Measurements from ENCODE around the gene HIBCH. TPM values are rescaled to one million over a fixed set of nuclear protein-coding genes. Genes with fewer than 3 reads are reported as not detected.
A peak's percentile ranks its signal among the peaks of the same experiment; 100 is the strongest.

HIBCH gene
- total RNA-seq, 1 experiment from 2014 or later, result 26.5 TPM

GRCh38 chr2:190343536-190344275, 24.1 kb upstream of the HIBCH start, which contains the start of gene INPP1 (continued):
- no peak for TF ChIP-seq ATF3 (CRISPR knock-in tag; conservative IDR thresholded peaks at IDR 0.05)
- TF ChIP-seq SMAD4 (CRISPR knock-in tag; IDR thresholded peaks at IDR 0.05), result peak; percentile 79
- TF ChIP-seq FOXP4 (CRISPR knock-in tag; IDR thresholded peaks at IDR 0.05), result peak; percentile 89; the same call in 1 of the 2 replicates
- TF ChIP-seq ZNF121 (CRISPR knock-in tag; IDR thresholded peaks at IDR 0.05), result no peak
- peak; percentile 88 for TF ChIP-seq ARID4B (CRISPR knock-in tag; IDR thresholded peaks at IDR 0.05; ENCODE audit: borderline replicate concordance)
- TF ChIP-seq SOX15 (CRISPR knock-in tag; IDR thresholded peaks at IDR 0.05), result no peak
- 0 out of 2 replicates have a peak, but pooled peaks have one; percentile 52 for TF ChIP-seq MLX (CRISPR knock-in tag; IDR thresholded peaks at IDR 0.05)
- no peak for TF ChIP-seq CDX4 (CRISPR knock-in tag; IDR thresholded peaks at IDR 0.05; ENCODE audit: borderline replicate concordance)
- no peak for TF ChIP-seq EMX1 (CRISPR knock-in tag; IDR thresholded peaks at IDR 0.05)

- Mint-ChIP-seq H3K4me3 (peak overlapping the region; percentile 71), H3K36me3 (no peaks in the 10 kb centered on the region), H3K27ac (no peak overlapping the region), H3K27me3 (ENCODE audit: low read depth) (peaks cover 23% of the 10 kb centered on the region), H3K4me1 (peaks cover 16% of the 10 kb centered on the region), H3K9me3 (no peaks in the 10 kb centered on the region)
- CTCF ChIA-PET, result interaction anchor here (1.5 kb wide), 1 partner anchor 23 kb away, joined by 3 read pairs; the partner anchor contains the start of gene HIBCH
- ATAC-seq (peak; percentile 21; the same call in 1 of the 2 replicates), DNase-seq (ENCODE audit: low spot score) (no peak)
- TF ChIP-seq EMX1 (CRISPR knock-in tag; IDR thresholded peaks at IDR 0.05), result no peak
- no peak for TF ChIP-seq ZNF423 (CRISPR knock-in tag; IDR thresholded peaks at IDR 0.05)
- TF ChIP-seq ZNF416 (CRISPR knock-in tag; IDR thresholded peaks at IDR 0.05), result no peak
- no peak for TF ChIP-seq E2F5 (CRISPR knock-in tag; IDR thresholded peaks at IDR 0.05)
- TF ChIP-seq HMGA2 (CRISPR knock-in tag; IDR thresholded peaks at IDR 0.05), result no peak
- TF ChIP-seq NFE2L1 (CRISPR knock-in tag; IDR thresholded peaks at IDR 0.05), result no peak
- POLR2A ChIA-PET, result no interaction called here
These were observed 23.5 kb upstream of the HIBCH start for GRCh38 chr2:190343089-190343535.
